K562 (cell line): ENCODE data around the gene LIN7A. TPM values are rescaled to one million over a fixed set of nuclear protein-coding genes. Genes with fewer than 3 reads are reported as not detected.

Experiments
- ATF3 ChIP-seq, 2 experiments: fragments of 450-650 bp in 1 of 2; sonication (generic) in 1 of 2; formaldehyde crosslinking in 1 of 2; IDR thresholded peaks in 1 of 2; conservative IDR thresholded peaks in 1 of 2; 2 replicates each; pipeline versions ENCODE4 v1.6.1 to v1.8.1; 2016 to 2023; ENCODE audit warnings: mild to moderate bottlenecking in 2 of 2, moderate library complexity in 2 of 2, inconsistent platforms in 1 of 2, missing genetic modification reagents in 1 of 2
- GABPA ChIP-seq: fragments of 200-800 bp; sonication (Bioruptor generic); conservative IDR thresholded peaks from 2 replicates; pipeline ENCODE4 v1.6.1; 2016; ENCODE audit warnings: low read depth, missing genetic modification characterization, missing compliant biosample characterization
- RBFOX2 ChIP-seq: fragments of 200-400 bp; formaldehyde crosslinking; IDR thresholded peaks from 2 replicates; pipeline ENCODE4 v1.6.1; 2017; ENCODE audit warnings: low read depth, mild to moderate bottlenecking, low read length, moderate library complexity
- ZNF165 ChIP-seq: fragments of 250-450 bp; sonication (Bioruptor Pico); IDR thresholded peaks from 2 replicates; pipeline ENCODE4 v1.4.0; 2020; ENCODE audit warnings: borderline replicate concordance
- ZNF280B ChIP-seq: fragments of 250-450 bp; sonication (Bioruptor Pico); IDR thresholded peaks from 2 replicates; pipeline ENCODE4 v1.5.1; 2021; ENCODE audit warnings: mild to moderate bottlenecking
- polyA plus RNA-seq, 8 experiments: library from polyadenylated mRNA; depleted of rRNA in 4 of 8; stranded (reverse) in 5 of 8; unstranded in 3 of 8; fragments of >200 nt; fragmentation: Nextera tagmentation in 2 of 8; fragmentation: Illumina TruSeq in 1 of 8; extraction: Ambion mirVana in 2 of 8; extraction: Trizol in 1 of 8; gene quantifications; 2 replicates each; pipeline versions ENCODE4 v1.2.1 to v1.2.3, GENCODE V29; 2011 to 2014; ENCODE audit warnings: inconsistent platforms in 1 of 8, missing spikeins in 1 of 8
- total RNA-seq, 7 experiments: library from RNA; depleted of rRNA in 6 of 7; stranded (reverse); fragments of >200 nt in 6 of 7; fragmentation: Illumina TruSeq in 2 of 7; extraction: Trizol in 2 of 7; gene quantifications; 2 replicates each; pipeline versions ENCODE4 v1.2.1 to v1.2.3, GENCODE V29; 2011 to 2021; ENCODE audit warnings: low replicate concordance in 1 of 7
- TF ChIP-seq, protein P1 (sequence below): sonication (generic); formaldehyde crosslinking; IDR thresholded peaks from 2 replicates; pipeline ENCODE4 v1.8.0; 2022; ENCODE audit warnings: missing genetic modification reagents, mild to moderate bottlenecking, borderline replicate concordance
- TF ChIP-seq, protein P2 (sequence below): fragments of 450-650 bp; IDR thresholded peaks from 2 replicates; pipeline ENCODE4 v1.6.1; 2018; ENCODE audit warnings: mild to moderate bottlenecking, low read depth; ENCODE audit not compliant: partially characterized antibody
- TF ChIP-seq, protein P3 (sequence below): fragments of 250-450 bp; sonication (Bioruptor Pico); IDR thresholded peaks from 2 replicates; pipeline ENCODE4 v1.4.0; 2020

Gene LIN7A
- total and polyA plus RNA-seq, 9 of the 15 experiments (the other 6 are each of a cell fraction or from before 2014, with no cell fraction given) = not detected

DNA sequence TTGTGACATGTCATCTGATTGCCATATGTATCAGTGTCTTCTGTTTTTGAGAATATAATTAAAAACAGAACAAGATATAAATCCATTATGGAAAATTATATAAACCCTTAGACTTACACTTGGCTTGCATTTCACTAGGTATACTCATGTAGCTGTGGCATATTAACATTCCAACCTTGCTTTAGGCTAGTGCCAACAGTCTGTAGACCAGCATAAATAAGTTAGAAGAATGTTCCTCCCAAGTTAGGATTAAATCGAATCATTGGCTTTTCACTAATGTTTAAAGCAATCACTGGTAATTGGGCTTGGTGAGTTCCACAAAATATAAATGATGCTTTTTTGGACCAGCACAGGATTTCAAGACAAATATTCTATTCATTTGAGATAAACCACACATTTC, 103.0 kb downstream of the LIN7A start (continued):
- TF ChIP-seq, protein P1, sequence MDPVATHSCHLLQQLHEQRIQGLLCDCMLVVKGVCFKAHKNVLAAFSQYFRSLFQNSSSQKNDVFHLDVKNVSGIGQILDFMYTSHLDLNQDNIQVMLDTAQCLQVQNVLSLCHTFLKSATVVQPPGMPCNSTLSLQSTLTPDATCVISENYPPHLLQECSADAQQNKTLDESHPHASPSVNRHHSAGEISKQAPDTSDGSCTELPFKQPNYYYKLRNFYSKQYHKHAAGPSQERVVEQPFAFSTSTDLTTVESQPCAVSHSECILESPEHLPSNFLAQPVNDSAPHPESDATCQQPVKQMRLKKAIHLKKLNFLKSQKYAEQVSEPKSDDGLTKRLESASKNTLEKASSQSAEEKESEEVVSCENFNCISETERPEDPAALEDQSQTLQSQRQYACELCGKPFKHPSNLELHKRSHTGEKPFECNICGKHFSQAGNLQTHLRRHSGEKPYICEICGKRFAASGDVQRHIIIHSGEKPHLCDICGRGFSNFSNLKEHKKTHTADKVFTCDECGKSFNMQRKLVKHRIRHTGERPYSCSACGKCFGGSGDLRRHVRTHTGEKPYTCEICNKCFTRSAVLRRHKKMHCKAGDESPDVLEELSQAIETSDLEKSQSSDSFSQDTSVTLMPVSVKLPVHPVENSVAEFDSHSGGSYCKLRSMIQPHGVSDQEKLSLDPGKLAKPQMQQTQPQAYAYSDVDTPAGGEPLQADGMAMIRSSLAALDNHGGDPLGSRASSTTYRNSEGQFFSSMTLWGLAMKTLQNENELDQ (CRISPR knock-in tag) = no peak
- TF ChIP-seq, protein P2, sequence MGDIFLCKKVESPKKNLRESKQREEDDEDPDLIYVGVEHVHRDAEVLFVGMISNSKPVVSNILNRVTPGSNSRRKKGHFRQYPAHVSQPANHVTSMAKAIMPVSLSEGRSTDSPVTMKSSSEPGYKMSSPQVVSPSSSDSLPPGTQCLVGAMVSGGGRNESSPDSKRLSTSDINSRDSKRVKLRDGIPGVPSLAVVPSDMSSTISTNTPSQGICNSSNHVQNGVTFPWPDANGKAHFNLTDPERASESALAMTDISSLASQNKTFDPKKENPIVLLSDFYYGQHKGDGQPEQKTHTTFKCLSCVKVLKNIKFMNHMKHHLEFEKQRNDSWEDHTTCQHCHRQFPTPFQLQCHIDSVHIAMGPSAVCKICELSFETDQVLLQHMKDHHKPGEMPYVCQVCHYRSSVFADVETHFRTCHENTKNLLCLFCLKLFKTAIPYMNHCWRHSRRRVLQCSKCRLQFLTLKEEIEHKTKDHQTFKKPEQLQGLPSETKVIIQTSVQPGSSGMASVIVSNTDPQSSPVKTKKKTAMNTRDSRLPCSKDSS = no peak
- no peak for TF ChIP-seq ATF3 (IDR thresholded peaks at IDR 0.05)
- TF ChIP-seq ATF3 (CRISPR knock-in tag; conservative IDR thresholded peaks at IDR 0.05) = no peak
- TF ChIP-seq ZNF165 (CRISPR knock-in tag) = no peak
- TF ChIP-seq, protein P3, sequence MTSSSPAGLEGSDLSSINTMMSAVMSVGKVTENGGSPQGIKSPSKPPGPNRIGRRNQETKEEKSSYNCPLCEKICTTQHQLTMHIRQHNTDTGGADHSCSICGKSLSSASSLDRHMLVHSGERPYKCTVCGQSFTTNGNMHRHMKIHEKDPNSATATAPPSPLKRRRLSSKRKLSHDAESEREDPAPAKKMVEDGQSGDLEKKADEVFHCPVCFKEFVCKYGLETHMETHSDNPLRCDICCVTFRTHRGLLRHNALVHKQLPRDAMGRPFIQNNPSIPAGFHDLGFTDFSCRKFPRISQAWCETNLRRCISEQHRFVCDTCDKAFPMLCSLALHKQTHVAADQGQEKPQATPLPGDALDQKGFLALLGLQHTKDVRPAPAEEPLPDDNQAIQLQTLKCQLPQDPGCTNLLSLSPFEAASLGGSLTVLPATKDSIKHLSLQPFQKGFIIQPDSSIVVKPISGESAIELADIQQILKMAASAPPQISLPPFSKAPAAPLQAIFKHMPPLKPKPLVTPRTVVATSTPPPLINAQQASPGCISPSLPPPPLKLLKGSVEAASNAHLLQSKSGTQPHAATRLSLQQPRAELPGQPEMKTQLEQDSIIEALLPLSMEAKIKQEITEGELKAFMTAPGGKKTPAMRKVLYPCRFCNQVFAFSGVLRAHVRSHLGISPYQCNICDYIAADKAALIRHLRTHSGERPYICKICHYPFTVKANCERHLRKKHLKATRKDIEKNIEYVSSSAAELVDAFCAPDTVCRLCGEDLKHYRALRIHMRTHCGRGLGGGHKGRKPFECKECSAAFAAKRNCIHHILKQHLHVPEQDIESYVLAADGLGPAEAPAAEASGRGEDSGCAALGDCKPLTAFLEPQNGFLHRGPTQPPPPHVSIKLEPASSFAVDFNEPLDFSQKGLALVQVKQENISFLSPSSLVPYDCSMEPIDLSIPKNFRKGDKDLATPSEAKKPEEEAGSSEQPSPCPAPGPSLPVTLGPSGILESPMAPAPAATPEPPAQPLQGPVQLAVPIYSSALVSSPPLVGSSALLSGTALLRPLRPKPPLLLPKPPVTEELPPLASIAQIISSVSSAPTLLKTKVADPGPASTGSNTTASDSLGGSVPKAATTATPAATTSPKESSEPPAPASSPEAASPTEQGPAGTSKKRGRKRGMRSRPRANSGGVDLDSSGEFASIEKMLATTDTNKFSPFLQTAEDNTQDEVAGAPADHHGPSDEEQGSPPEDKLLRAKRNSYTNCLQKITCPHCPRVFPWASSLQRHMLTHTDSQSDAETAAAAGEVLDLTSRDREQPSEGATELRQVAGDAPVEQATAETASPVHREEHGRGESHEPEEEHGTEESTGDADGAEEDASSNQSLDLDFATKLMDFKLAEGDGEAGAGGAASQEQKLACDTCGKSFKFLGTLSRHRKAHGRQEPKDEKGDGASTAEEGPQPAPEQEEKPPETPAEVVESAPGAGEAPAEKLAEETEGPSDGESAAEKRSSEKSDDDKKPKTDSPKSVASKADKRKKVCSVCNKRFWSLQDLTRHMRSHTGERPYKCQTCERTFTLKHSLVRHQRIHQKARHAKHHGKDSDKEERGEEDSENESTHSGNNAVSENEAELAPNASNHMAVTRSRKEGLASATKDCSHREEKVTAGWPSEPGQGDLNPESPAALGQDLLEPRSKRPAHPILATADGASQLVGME = no peak
- TF ChIP-seq ZNF280B (CRISPR knock-in tag) = no peak
- TF ChIP-seq RBFOX2 = no peak
- no peak for TF ChIP-seq GABPA (tag)
